Right atrium auricular region (tissue), 2 donors: ENCODE data around the gene H2BK1. TPM values are rescaled to one million over a fixed set of nuclear protein-coding genes. Genes with fewer than 3 reads are reported as not detected.

ENCODE experiments used
- DNase-seq: peaks from one replicate; pipeline ENCODE4 v3.0.0-alpha.2; 2019; ENCODE audit warnings: low spot score
- H3K27ac ChIP-seq, 2 donors: fragments of 200-600 bp; sonication (generic); 1 replicate in 1 of 2; 2 replicates in 1 of 2; pipeline ENCODE4 v1.5.1; 2016 to 2019
- H3K27me3 ChIP-seq, 2 donors: fragments of 200-600 bp; sonication (generic); one replicate each; pipeline versions ENCODE4 v1.5.1 to v1.6.0; 2017 to 2019
- H3K36me3 ChIP-seq: fragments of 200-600 bp; sonication (generic); one replicate; pipeline ENCODE4 v1.5.1; 2016
- H3K4me1 ChIP-seq, 2 donors: fragments of 200-600 bp; sonication (generic); one replicate each; pipeline versions ENCODE4 v1.5.1 to v1.6.0; 2017 to 2019
- H3K4me3 ChIP-seq, 2 donors: fragments of 200-600 bp; sonication (generic); 1 replicate in 1 of 2; 2 replicates in 1 of 2; pipeline ENCODE4 v1.5.1; 2017 to 2019; ENCODE audit warnings: mild to moderate bottlenecking in 1 of 2, moderate library complexity in 1 of 2
- H3K9me3 ChIP-seq, 2 donors: fragments of 200-600 bp; sonication (generic); one replicate each; pipeline ENCODE4 v1.5.1; 2019
- CTCF ChIP-seq, 2 donors: fragments of 200-600 bp; sonication (generic); IDR thresholded peaks; one replicate each; pipeline ENCODE4 v1.5.1; 2019; ENCODE audit warnings: antibody characterized with exemption in 2 of 2
- total RNA-seq, 2 donors: library from RNA; depleted of rRNA; stranded (reverse); fragments of >200 nt; gene quantifications; one replicate each; pipeline ENCODE4 v1.1.0, GENCODE V29; 2016

Gene H2BK1
- total RNA-seq, 2 donors from 2014 or later: not detected

- Histone ChIP-seq H3K4me1 (peaks cover 0 to 43% of the 10 kb centered on the region in 2 donors), H3K27ac (no peak overlapping the region)
- TF ChIP-seq CTCF (IDR thresholded peaks at IDR 0.05): no peak
Measured at GRCh38 chr7:151231080-151231479, 20.8 kb upstream of the H2BK1 start.

DNA sequence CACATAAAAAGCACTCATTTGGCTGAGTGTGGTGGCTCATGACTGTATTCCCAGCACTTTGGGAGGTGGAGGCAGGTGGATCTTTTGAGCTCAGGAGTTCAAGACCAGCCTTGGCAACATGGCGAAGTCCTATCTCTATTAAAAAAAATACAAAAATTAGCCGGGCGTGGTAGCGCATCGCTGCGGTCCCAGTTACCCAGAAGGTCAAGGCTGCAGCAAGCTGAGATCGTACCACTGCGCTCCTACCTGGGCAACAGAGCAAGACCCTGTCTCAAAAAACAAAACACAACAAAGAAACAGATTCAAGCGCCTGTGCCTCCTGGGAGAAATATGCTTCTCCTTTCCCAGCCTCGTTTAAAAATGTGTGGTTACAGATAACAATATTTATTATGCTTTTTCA lies 19.0 kb upstream of the H2BK1 start:
- Histone ChIP-seq H3K27ac (no peak overlapping the region), H3K4me1 (peaks cover 0 to 41% of the 10 kb centered on the region in 2 donors), H3K36me3 (peaks cover 9% of the 10 kb centered on the region), H3K27me3 (no peaks in the 10 kb centered on the region), H3K9me3 (no peaks in the 10 kb centered on the region), H3K4me3 (no peak overlapping the region)
- no peak for TF ChIP-seq CTCF (IDR thresholded peaks at IDR 0.05)
- no peak for DNase-seq

More at GRCh38 chr7:151231080-151231479, 20.8 kb upstream of the H2BK1 start:
- DNase-seq: no peak
- H3K9me3 ChIP-seq: no peaks in the 10 kb centered on the region
- no peaks in the 10 kb centered on the region for H3K27me3 ChIP-seq
- no peak overlapping the region for H3K4me3 ChIP-seq
- H3K36me3 ChIP-seq: peaks cover 12% of the 10 kb centered on the region

- Histone ChIP-seq H3K4me3 (peak overlapping the region; percentile 82 to 86), H3K9me3 (no peaks in the 10 kb centered on the region), H3K36me3 (peaks cover 19% of the 10 kb centered on the region), H3K4me1 (peaks cover 0 to 31% of the 10 kb centered on the region in 2 donors), H3K27ac (peak overlapping the region; percentile 75 to 77), H3K27me3 (no peaks in the 10 kb centered on the region)
- no peak for TF ChIP-seq CTCF (IDR thresholded peaks at IDR 0.05)
- no peak for DNase-seq
Measured at GRCh38 chr7:151228024-151228866, 18.0 kb upstream of the H2BK1 start.

GRCh38 chr7:151226875-151227782 lies 16.8 kb upstream of the H2BK1 start, which contains the start of gene ABCF2:
Gene ABCF2 (minus strand): TSS chr7:151227205. CDS start chr7:151226458, 747 bp downstream.
- TF ChIP-seq CTCF (IDR thresholded peaks at IDR 0.05): no peak
- DNase-seq: peak; percentile 100
- H3K4me3 ChIP-seq: peak within 1 kb of the TSS; percentile 82 to 86
- no peaks in the 10 kb centered on the region for H3K27me3 ChIP-seq
- no peaks in the 10 kb centered on the region for H3K9me3 ChIP-seq
- peaks cover 0 to 26% of the 10 kb centered on the region in 2 donors for H3K4me1 ChIP-seq
- peak within 1 kb of the TSS; percentile 75 to 77 for H3K27ac ChIP-seq
- H3K36me3 ChIP-seq: peaks cover 30% of the 10 kb centered on the region

GRCh38 chr7:151226560-151226874 lies 16.2 kb upstream of the H2BK1 start:
- Histone ChIP-seq H3K9me3 (no peaks in the 10 kb centered on the region), H3K27ac (peak overlapping the region; percentile 75 to 77), H3K36me3 (peaks cover 36% of the 10 kb centered on the region), H3K4me1 (peaks cover 0 to 20% of the 10 kb centered on the region in 2 donors), H3K4me3 (peak overlapping the region; percentile 82 to 86), H3K27me3 (no peaks in the 10 kb centered on the region)
- no peak for TF ChIP-seq CTCF (IDR thresholded peaks at IDR 0.05)
- no peak for DNase-seq
